HL-60 (cell line): Measurements from ENCODE around the gene IFT80.

ENCODE experiments used
- DNase-seq, 2 experiments: peaks; one replicate each; pipeline ENCODE4 v3.0.0-alpha.2; 2010 to 2020; ENCODE audit warnings: low read depth in 1 of 2, low spot score in 1 of 2
- H3K27ac ChIP-seq: fragments of 250-450 bp; sonication (Bioruptor Pico); replicated peaks from 2 replicates; pipeline ENCODE4 v1.5.1; 2020; ENCODE audit warnings: mild to moderate bottlenecking, moderate library complexity
- H3K27me3 ChIP-seq: fragments of 250-450 bp; sonication (Bioruptor Pico); 2 replicates; pipeline ENCODE4 v1.5.1; 2021; ENCODE audit warnings: mild to moderate bottlenecking, moderate library complexity; ENCODE audit not compliant: insufficient read depth, poor library complexity, severe bottlenecking
- H3K4me3 ChIP-seq: replicated peaks from 2 replicates; pipeline ENCODE4 v1.5.1; 2011; ENCODE audit warnings: mild to moderate bottlenecking, control low read depth, low read length; ENCODE audit not compliant: insufficient read depth
- GABPA ChIP-seq: IDR thresholded peaks from 2 replicates; pipeline ENCODE4 v1.6.1; 2012; ENCODE audit warnings: low read depth
- POLR2AphosphoS5 ChIP-seq: IDR thresholded peaks from 2 replicates; pipeline ENCODE4 v1.6.1; 2012; ENCODE audit warnings: low read depth
- SPI1 ChIP-seq: IDR thresholded peaks from 2 replicates; pipeline ENCODE4 v1.6.1; 2012; ENCODE audit warnings: low read depth, mild to moderate bottlenecking, borderline replicate concordance
- TF ChIP-seq, protein P1 (sequence below): IDR thresholded peaks from 2 replicates; pipeline ENCODE4 v1.6.1; 2012; ENCODE audit warnings: low read depth; ENCODE audit not compliant: insufficient replicate concordance
- TF ChIP-seq, protein P2 (sequence below): IDR thresholded peaks from one replicate; pipeline ENCODE4 v1.5.1; 2011; ENCODE audit warnings: low read length, control low read depth, inconsistent platforms; ENCODE audit not compliant: insufficient read depth

The IFT80 gene

DNA sequence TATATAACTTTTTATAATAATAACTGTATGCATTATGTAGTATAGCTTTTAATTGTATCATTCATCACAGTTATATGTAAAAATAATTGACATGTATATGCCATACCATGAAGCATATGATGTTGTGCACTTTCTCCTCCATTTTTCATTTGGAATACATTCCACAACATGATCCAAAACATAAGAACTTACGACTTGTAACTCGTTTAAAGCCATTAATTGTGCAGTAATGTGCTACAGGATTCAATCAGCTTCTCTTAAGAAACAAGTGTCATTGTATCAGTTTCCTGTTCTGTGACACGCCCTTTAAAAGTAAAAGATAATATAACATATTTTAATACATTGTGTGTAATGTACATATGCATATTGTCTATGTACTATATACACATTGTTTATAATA, 171.6 kb downstream of the IFT80 start:
- H3K4me3 ChIP-seq = no peak overlapping the region
- H3K27me3 ChIP-seq = peaks cover 15% of the 10 kb centered on the region
- TF ChIP-seq SPI1 = no peak
- TF ChIP-seq, protein P1, sequence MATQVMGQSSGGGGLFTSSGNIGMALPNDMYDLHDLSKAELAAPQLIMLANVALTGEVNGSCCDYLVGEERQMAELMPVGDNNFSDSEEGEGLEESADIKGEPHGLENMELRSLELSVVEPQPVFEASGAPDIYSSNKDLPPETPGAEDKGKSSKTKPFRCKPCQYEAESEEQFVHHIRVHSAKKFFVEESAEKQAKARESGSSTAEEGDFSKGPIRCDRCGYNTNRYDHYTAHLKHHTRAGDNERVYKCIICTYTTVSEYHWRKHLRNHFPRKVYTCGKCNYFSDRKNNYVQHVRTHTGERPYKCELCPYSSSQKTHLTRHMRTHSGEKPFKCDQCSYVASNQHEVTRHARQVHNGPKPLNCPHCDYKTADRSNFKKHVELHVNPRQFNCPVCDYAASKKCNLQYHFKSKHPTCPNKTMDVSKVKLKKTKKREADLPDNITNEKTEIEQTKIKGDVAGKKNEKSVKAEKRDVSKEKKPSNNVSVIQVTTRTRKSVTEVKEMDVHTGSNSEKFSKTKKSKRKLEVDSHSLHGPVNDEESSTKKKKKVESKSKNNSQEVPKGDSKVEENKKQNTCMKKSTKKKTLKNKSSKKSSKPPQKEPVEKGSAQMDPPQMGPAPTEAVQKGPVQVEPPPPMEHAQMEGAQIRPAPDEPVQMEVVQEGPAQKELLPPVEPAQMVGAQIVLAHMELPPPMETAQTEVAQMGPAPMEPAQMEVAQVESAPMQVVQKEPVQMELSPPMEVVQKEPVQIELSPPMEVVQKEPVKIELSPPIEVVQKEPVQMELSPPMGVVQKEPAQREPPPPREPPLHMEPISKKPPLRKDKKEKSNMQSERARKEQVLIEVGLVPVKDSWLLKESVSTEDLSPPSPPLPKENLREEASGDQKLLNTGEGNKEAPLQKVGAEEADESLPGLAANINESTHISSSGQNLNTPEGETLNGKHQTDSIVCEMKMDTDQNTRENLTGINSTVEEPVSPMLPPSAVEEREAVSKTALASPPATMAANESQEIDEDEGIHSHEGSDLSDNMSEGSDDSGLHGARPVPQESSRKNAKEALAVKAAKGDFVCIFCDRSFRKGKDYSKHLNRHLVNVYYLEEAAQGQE = no peak
- TF ChIP-seq, protein P2, sequence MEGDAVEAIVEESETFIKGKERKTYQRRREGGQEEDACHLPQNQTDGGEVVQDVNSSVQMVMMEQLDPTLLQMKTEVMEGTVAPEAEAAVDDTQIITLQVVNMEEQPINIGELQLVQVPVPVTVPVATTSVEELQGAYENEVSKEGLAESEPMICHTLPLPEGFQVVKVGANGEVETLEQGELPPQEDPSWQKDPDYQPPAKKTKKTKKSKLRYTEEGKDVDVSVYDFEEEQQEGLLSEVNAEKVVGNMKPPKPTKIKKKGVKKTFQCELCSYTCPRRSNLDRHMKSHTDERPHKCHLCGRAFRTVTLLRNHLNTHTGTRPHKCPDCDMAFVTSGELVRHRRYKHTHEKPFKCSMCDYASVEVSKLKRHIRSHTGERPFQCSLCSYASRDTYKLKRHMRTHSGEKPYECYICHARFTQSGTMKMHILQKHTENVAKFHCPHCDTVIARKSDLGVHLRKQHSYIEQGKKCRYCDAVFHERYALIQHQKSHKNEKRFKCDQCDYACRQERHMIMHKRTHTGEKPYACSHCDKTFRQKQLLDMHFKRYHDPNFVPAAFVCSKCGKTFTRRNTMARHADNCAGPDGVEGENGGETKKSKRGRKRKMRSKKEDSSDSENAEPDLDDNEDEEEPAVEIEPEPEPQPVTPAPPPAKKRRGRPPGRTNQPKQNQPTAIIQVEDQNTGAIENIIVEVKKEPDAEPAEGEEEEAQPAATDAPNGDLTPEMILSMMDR = no peak
- TF ChIP-seq GABPA = no peak
- TF ChIP-seq POLR2AphosphoS5 = no peak
- no peak overlapping the region for H3K27ac ChIP-seq
- DNase-seq = no peak

DNA sequence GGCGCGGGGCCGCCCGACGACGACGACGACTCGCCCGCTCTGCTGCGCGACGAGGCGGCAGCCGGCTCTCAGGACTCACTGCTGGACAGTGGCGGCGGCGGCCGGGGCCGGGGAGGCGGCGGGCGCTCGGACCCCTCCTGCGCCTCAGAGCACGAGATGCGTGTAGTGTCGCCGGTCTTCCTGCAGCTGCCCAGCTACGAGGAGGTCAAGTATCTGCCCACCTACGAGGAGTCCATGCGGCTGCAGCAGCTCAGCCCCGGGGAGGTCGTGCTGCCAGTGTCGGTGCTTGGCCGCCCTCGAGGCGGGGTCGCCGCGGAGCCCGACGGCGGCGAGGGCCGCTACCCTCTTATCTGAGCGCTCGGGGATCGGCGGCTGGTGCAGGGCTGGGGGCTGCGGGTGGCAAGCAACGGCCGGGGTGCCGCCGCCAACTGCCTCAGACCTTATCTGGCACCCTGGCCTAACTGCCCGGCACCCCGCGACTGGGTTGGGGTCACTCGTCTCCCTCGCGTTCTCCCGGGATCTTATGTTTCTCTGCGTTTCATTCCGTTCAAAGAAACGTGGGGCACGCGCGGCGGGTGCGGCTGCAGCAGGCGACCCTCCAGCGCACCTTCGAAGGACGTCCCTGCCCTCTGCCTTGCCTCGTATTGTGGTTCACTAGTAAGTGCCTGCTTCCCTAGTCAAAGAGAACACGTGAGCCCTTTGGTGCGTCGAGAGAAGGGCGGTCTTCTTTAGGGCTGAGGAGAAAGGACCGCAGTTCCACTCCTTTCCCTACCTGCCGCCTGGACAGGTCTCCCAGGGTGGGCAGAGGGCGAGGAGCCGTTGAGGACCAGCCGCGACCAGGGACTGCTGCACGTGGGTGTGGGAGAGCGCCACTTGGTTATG, 172.8 kb downstream of the IFT80 start:
- Histone ChIP-seq H3K4me3 (peak overlapping the region; percentile 44), H3K27me3 (peaks cover 11% of the 10 kb centered on the region), H3K27ac (no peak overlapping the region)
- no peak for DNase-seq
- TF ChIP-seq POLR2AphosphoS5 = no peak
- TF ChIP-seq, protein P1 = peak; percentile 72
- TF ChIP-seq GABPA = no peak
- TF ChIP-seq SPI1 = no peak
- TF ChIP-seq, protein P2 = no peak

DNA sequence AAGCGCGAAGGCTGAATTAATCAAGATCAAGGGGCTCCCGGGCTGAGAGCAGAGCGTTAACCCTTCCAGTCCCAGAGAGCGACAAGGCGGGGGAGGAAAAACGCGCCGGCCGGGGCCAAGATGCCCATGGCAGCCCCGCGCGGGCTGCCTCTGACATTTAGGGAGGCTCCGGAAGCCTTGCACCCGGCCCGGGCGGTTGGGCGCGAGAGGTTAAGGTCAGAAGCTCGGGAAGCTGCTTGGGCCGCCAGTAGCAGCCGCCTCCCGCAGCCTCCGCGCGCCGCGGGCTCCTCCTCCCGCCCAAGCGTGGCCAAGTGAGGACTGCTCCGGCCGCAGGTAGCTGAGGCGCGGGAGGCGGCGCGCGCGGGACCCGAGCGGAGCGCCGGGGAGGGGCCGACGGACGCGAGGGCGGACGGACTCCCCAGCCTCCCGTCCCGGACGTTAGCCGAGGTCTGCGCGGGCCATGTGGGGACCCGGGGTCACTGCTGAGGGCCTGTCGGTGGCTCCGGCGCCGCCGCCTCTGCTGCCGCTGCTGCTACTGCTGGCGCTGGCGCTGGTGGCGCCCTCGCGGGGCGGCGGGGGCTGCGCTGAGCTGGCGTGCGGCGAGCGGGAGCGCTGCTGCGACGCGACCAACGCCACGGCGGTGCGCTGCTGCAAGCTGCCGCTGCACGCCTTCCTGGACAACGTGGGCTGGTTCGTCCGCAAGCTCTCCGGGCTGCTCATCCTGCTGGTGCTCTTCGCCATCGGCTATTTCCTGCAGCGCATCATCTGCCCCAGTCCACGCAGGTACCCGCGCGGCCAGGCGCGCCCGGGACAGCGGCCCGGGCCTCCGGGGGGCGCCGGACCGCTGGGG, 173.6 kb downstream of the IFT80 start, which contains the start of gene C3orf80:
C3orf80 (plus strand) TSS at position 247 of the 850 bp plus-strand sequence; CDS start at position 461, 214 bp downstream.
- Histone ChIP-seq H3K27me3 (peaks cover 11% of the 10 kb centered on the region), H3K27ac (no peak within 1 kb of the TSS), H3K4me3 (peak within 1 kb of the TSS; percentile 44)
- TF ChIP-seq, protein P2 = no peak
- TF ChIP-seq, protein P1 = no peak
- TF ChIP-seq POLR2AphosphoS5 (no peak), GABPA (no peak), SPI1 (no peak)
- DNase-seq = peak in 1 of 2 experiments; percentile 53
